Activated CD8-positive, alpha-beta memory T cell treated with anti-CD3 and anti-CD28 coated beads, Interleukin-2, amount 50 U/mL, for 1 hour (primary cell): ENCODE measurements around the gene LAPTM4A.
"Not testable (repeated sequence)": the region's sequence is repeated elsewhere in the genome, so short reads cannot be mapped to it uniquely, and the experiment has no call there.

Experiments used
- DNase-seq: peaks from one replicate; pipeline ENCODE4 v3.0.0-alpha.2; 2020; ENCODE audit errors: extremely low read depth

Gene LAPTM4A

DNA sequence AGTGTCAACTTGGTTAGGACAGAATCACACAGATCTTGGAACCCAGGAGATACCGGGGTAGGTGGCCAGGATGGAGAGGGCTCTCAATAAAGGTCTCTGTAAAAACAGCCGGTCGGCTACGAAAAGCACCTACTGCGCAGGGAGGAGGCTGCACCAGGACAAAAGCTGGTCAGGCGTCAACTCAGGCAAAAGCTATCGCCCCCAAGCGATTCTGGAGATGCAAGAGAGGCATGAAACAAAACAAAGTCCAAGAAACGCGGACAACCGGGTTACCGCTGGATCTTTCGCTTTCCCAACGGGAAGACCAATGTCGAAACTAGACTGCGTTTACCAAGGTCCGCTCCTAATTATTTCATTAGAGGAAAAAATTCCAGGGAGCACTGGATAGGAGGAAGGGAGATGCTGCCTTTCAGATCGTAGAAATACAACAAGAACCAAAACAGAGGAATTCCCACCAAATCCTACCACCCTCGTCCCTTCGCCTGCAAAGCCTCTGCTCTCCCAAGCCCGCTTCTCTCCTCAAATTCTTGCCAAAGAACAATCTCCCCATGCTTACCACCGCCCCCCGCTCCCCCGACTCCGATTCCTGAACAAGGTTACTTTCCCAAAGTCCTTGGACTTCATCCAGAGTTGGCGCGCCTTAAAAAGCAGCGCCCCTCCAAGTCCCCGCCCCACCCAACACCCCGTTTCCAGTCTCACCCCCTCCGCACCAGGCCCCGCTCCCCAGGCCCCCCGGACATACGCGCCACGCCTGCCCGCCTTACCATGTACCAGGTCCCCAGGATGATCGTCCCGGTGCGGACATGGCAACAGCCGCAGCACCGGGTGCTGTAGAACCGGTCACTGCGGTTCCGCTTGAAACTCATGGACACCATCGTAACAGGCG is 539 bp downstream of the LAPTM4A start:
- no peak for DNase-seq

DNA sequence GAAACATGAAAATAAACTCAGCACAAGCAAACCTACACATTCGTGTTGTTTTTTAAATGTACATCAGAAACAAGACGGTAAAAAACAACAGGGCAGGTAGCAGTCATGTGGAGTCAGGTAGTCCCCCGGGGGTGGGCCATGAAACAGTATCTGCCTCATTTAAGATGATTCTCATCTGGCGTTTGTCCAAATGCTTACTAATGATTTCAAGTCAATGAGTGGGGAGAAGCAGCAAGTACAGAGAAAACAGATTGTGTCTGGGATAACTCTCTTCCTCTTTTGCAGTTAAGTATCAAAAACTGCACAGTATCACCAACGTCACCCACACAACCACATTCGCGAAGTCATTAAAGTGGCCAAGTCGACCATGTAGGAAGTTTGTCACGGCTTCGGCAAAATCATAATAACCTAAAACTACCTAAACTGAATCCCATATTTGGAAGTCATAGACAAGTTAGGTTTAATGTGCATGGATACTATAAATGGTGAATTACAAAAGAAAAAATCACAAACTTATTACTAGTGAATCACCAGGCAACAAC is 1.3 kb downstream of the LAPTM4A start:
- DNase-seq: peak; percentile 32

DNA sequence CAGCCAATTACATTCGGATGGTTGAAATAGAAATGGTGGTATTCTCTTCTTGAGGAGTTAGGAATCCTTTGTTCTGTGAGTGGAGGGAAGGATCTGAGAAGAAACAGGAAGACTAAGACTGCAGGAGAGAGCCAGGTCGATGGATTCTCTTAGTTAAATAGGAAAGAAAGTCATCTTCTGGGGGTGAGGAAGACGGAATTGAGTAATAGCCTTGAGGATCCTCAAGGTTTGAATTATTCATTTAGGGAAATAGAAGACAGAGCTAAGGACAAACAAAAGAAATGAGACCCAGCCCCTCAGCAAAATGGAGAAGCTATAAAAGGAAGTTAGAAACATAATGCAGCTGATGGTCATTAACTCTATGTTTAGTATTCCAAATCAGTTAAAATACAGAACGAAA is 1.8 kb downstream of the LAPTM4A start:
- DNase-seq: no peak

DNA sequence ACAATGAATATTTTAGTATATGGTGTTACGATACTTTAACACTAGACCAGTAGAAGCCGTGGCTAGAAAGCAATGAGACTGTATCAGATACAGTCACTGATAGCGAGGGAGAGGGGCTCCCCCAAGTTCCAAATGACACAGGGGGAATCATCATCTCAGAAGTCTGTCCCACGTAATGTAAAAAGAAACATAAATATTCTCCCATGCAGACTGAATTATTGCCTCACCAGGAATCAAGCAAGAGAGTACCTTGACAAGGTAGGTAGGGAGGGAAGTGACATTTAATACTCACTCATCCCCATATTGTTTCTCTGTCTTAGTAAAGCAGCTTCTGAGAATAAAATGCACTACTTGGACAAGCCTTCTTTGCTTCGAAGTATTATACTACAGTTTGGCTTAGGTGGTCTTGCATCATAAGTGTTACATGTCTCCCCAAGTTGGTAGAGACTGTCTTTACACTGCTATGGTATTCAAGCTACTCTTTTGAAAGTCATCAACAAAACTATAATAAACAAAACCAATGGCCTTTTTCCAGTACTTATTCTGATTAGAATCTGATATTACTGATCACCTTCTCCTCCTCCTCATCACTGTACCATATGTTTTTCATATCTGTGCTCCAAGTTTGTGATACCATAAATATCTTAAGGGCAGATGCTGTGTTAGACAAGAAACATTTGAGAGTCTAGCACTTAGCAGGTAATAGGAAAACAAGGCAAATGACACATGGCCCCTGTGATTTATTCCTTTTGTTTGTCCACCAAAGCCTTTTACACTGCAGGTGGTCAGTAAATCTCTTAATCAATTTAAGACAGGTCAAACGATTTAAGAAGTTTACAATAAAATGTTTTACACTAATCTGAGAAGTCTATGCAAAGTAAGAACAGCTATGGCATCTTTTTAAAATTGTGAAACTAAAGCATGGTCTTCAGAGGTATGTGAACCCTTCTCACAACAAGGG is 2.7 kb downstream of the LAPTM4A start:
- DNase-seq: no peak

DNA sequence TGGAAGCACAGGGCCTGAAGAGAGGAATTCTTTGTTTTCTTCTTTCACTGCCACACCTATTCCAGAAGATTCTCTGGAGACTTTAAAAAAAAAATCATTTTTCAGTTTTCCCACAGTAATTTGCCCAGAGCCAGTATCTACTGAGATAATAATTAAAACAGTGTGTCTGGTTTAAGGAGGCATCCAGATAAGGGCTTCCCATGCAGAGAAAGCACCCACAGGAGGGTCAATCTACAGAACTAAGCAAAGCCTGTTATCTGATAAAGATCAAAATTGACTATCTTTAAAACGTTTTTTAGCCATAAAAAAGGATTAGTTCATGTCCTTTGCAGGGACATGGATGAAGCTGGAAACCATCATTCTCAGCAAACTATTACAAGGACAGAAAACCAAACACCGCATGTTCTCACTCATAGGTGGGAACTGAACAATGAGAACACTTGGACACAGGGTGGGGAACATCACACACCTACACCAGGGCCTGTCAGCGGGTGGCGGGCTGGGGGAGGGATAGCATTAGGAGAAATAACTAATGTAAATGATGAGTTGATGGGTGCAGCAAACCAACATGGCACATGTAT is 5.6 kb downstream of the LAPTM4A start:
- DNase-seq: not testable (repeated sequence)

DNA sequence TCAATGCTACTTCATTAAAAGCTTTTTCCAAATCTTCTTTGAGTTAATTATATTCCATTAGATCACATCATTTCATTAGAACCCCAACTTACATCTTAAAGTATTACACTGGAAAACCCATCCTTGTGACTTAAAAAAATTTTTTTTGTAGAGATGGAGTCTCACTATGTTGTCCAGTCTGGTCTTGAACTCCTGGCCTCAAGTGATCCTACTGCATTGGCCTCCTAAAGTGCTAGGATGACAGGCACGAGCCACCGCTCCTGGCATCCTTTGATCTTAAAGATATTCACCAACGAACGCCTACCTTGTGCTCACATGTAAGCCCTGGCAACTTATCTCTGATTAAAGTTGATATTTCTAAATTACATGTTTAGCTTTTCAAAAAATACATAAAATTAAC is 6.7 kb downstream of the LAPTM4A start:
- DNase-seq: no peak

DNA sequence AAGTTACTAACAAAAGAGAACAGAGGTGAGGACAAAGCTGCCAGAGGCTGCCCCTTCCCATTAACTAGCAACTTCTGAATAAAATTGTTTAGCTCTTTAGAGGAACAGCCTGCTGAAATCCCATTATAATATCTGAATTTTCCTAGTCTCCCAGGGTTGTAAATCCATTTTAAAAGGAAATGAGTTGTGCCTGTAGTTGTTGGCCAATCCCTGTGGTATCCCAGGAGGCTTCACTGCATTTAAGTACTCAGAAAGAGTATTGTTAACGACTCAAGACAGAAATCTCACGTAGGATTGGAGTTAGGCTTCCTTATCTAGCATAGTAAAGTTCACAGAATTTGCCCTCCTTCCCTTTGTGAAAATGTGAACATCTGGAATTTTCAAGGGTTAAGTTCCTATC is 8.9 kb downstream of the LAPTM4A start:
- no peak for DNase-seq

DNA sequence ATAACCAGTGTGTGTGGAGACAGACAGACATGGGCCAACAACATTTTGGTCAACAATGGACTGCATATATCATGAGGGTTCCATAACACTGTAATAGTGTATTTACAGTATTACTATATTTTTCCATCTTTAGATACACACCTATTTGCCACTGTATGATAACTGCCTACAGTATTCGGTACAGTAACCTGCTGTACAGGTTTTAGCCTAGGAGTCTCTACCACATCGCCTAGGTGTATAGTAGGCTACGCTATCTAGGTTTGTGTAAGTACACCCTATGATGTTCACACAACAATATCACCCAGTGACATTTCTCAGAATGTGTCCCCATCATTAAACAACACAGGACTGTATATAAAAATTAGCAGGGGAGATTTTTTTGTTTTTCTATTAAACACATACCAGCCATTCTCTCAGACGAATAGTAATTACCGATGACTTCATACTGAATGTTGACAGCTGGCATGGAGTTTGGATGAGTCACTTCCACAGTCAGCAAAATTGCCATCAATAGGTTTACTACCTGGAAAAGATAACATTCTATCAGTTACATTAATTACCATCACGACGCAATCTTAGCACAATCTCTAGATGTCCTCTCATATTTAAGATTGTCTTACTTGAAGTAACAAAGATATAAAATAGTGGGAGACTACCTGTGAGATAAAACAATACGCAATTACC is 10.8 kb downstream of the LAPTM4A start:
- no peak for DNase-seq

DNA sequence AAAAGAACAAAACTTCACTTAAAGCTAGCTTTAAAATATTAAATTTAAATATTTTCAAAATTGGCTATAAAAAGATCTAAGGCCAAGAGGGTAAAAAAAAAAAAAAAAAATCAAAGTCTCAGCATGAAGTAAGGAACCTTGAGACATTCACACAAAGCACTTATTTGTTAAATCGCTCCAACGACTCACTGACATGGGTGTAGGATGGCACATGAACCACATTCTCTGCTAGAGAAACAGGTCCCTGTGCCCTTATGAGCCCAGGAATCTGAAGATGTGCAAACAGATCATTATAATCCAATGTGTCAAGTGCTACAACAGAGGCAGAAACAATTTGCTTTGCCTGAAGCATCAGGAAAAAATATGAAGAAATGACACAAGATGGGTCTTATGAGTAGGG is 13.8 kb downstream of the LAPTM4A start:
- DNase-seq: no peak

DNA sequence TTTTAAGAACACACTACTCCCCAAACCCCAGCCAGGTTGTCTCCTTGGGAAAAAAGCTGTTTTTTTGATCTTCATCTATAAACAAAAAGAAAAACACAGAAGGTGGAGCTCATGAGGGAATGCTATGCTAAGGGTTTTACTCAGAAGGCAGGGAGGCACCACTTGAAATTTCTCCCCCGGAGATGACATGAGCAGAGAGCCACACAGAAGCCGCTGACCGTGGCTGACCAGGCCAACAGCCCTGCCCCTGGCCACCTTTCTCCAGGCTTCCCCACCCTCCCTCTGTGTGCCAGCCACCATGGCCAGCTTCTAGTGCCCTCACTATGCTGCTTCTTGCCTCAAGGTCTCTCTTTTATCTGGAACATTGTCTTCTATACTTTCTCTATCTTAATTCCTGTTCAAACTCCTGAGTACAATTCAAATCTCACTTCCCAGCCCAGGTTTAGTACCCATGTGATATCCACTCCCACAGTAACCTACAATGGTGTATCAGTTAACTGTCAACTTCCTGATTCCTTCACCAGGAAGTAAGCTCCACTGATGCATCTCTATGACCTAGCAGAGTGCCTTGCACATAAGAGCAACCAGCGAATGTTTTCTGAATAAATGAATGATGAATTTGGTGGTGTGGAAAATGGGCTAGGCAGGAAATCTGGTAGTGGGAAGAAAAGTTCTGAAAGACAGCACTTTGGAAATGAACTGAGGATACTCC is 15.3 kb downstream of the LAPTM4A start:
- no peak for DNase-seq

DNA sequence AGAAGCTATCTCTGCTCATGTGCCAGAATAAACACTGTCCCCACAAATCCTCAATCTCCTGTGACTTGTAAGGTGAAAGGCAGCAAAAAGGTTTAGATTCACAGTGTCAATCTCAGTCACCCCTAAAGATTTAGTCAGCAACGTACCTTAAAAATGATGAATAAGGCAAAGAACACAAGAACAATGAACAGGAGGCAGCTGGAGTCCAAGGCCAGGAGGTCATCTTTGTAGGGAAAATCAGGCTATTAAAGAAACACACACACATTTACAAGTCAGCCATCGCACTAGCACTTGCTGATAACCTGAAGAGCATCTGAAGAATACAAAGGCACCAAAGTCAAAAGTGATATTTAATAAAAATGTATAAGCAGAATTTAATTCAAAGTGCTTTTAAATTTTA is 16.6 kb downstream of the LAPTM4A start:
- DNase-seq: no peak

DNA sequence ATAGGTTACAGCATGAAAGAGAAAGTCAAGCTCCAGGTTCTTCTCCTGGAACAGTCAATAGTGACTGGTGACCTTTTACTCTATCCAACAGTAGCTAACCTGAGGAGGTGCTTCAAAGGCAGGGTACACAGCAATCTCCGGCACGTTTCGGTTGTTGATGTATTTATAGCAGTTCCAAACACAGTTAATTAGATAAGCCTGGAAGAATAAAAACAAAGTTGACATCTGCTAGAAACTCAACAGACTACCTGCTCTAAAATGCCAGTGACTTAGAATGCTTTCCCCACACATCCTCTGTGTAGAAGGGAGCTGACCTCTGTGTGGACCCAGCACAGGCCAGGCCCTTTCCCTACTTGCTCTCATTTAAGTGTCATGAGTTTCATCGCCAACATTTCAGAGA is 17.2 kb downstream of the LAPTM4A start:
- DNase-seq: no peak

DNA sequence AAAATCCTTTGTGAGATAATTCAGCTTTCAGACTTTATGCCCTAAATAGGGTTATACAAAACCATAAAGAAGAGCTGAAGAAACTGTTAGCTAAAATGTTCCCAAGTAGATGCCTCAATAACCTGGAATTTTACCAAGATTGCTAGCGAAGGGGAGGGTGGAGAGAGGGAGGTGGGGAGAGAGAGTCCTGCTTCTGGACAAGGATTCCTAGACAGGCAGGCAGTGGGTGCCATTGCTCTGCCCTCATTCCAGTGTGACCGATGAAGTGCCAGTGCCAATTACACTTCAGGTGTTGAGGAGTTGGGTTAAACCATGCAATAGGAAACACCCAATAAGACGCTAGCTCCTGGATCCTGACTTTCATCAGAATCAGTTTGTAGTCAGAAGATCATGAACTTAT is 18.1 kb downstream of the LAPTM4A start:
- no peak for DNase-seq

DNA sequence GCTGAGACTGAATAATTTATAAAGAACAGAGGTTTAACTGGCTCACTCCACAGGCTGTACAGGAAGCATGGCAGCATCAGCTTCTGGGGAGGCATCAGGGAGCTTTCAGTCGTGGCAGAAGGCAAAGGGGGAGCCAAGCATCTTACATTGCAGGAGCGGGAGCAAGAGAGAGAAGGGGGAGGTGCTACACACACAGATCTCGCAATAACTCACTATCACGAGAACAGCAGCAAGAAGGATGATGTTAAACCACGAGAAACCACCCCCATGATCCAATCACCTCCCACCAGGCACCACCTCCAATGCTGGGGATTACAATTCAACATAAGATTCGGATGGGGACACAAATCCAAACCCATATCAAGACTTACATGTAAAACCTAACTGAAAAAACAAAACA is 21.2 kb downstream of the LAPTM4A start:
- DNase-seq: no peak

DNA sequence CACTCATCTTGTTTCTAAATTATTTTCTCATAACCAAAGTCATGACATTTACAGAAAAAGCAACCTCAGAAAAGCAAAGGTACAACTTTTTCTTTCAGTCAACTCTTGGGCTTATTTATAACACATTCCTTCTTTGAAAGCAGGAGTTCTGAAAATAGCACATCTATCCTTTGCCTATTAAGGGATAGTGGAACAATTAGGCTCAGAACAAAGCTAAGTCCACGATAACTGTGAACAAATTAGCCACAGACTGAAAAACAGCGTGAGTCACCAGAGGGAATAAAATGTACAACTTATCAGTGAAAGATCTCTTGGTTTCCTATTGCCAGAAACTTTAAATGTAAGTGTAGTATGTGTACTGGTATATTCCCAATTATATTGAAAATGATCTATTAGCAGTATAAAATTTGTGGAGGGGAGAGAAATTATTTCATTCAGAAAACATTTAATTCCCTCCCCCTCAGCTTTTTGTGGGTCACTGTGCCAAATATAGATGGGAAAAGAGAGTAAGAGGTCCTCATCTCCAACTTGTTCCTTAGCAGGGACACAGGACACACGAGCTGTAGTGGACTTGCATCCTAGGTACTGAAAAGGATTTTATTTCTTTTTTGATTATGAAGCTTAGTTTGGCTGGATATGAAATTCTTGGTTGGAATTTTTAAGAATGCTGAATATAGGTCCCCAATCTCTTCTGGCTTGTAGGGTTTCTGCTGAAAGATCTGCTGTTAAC is 23.6 kb downstream of the LAPTM4A start:
- DNase-seq: no peak

DNA sequence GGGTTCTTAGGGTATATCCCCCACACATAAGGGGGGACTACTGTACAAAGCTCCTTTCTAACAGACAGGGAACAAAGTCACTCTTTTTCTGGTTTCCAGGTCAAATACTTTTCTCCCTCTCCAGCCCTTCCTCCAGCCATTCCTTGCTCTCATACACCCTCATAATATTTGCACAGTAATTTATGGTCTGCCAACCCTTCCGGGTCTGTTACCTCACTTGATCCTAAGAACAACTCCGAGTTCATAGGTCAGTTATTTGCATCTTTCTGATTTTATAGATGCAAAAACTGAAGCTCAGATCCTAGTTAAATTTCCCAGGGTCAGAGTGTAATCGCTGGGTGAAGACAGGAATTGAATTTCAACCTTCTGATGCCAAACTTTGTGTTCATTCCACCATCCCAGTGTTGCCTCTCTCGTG is 24.2 kb downstream of the LAPTM4A start:
- no peak for DNase-seq

DNA sequence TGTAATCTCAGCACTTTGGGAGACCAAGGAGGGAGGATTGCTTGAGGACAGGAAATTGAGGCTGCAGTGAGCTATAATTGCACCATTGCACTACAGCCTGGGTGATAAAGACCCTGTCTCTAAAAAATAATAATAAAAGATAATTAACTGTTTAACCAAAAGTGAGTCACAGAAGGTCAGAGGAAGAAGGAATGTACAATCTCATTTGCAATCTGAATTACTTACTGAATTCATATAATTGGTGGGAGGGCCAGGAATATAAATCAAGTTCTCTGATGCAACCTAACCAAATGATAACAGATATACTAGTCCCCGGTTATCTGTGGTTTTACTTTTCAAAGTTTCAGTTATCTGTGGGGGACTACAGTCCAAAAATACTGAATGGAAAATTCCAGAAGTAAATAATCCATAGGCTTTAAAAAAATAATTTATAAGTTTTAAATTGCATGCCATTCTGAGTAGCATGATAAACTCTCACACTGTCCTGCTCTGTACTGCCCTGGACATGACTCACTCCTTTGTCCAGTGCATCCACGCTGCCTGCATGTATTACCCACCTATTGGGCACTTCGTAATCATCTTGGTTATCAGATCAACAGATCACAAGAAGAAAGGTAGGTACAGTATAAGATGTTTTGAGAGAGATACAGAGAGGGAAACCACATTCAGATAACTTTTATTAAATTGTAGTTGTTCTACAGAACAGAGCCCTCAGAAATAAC is 26.2 kb downstream of the LAPTM4A start:
- DNase-seq: no peak

DNA sequence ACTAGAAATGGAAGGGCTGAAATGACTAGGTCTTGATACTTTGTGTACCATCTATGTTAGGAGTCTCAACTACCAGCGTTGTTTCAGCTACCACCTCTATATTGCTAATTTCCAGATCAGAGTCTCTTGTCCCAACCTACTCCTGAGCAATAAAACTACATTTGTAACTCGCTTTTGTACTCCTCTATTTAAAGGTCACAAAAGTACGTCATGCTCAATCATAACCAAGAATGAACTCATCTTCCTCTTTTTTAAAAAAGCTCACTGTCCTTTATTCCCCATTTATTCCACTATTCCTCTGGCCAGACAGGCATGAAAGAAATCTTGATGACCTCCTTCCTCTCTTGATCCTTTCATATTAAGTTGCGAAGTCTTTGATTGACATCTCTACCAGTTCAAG is 27.7 kb downstream of the LAPTM4A start:
- DNase-seq: no peak

DNA sequence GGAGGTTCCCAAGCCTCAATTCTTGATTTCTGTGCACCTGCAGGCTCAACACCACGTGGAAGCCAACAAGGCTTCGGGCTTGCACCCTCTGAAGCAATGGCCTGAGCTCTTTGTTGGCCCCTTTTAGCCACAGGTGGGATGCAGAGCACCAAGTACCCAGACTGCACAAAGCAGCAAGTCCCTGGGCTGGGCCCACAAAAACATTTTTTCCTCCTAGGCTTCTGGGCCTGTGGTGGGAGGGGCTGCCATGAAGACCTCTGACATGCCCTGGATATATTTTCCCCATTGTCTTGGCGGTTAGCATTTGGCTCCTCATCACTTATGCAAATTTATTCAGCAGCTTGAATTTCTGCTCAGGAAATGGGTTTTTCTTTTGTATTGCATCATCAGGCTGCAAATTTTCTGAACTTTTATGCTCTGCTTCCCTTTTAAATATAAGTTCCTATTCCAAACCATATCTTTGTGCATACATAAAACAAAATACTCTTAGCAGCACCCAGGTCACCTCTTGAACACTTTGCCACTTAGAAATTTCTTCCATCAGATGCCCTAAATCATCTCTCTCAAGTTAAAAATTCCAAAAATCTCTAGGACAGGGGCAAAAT is 29.9 kb downstream of the LAPTM4A start:
- DNase-seq: no peak
